IMR-90 (cell line): Measurements from ENCODE around the gene GADD45A.

ENCODE experiments used
- CEBPB ChIP-seq: IDR thresholded peaks from 2 replicates; pipeline ENCODE4 v1.6.1; 2012; ENCODE audit warnings: low read depth, low read length, improper control_type of control experiment
- MAZ ChIP-seq: IDR thresholded peaks from 2 replicates; pipeline ENCODE4 v1.6.1; 2012; ENCODE audit warnings: low read depth, mild to moderate bottlenecking, low read length, improper control_type of control experiment, moderate library complexity, borderline replicate concordance
- NFE2L2 ChIP-seq: fragments of 150-350 bp; IDR thresholded peaks from 2 replicates; pipeline ENCODE4 v1.6.1; 2016; ENCODE audit warnings: low read depth, mild to moderate bottlenecking, low read length
- POLR2A ChIP-seq: IDR thresholded peaks from 2 replicates; pipeline ENCODE4 v1.6.1; 2012; ENCODE audit warnings: mild to moderate bottlenecking, low read depth, low read length
- RAD21 ChIP-seq: IDR thresholded peaks from 2 replicates; pipeline ENCODE4 v1.6.1; 2012; ENCODE audit warnings: low read length, improper control_type of control experiment
- RFX5 ChIP-seq: IDR thresholded peaks from 2 replicates; pipeline ENCODE4 v1.8.0; 2012; ENCODE audit warnings: low read depth, mild to moderate bottlenecking, low read length, moderate library complexity
- SMC3 ChIP-seq: fragments of 150-350 bp; IDR thresholded peaks from 2 replicates; pipeline ENCODE4 v1.6.1; 2016; ENCODE audit warnings: low read depth, mild to moderate bottlenecking, antibody characterized with exemption, low read length, moderate library complexity
- TF ChIP-seq, protein P1 (sequence below): conservative IDR thresholded peaks from 2 replicates; pipeline ENCODE4 v1.5.1; 2012; ENCODE audit warnings: mild to moderate bottlenecking, low read depth, low read length, improper control_type of control experiment

DNA sequence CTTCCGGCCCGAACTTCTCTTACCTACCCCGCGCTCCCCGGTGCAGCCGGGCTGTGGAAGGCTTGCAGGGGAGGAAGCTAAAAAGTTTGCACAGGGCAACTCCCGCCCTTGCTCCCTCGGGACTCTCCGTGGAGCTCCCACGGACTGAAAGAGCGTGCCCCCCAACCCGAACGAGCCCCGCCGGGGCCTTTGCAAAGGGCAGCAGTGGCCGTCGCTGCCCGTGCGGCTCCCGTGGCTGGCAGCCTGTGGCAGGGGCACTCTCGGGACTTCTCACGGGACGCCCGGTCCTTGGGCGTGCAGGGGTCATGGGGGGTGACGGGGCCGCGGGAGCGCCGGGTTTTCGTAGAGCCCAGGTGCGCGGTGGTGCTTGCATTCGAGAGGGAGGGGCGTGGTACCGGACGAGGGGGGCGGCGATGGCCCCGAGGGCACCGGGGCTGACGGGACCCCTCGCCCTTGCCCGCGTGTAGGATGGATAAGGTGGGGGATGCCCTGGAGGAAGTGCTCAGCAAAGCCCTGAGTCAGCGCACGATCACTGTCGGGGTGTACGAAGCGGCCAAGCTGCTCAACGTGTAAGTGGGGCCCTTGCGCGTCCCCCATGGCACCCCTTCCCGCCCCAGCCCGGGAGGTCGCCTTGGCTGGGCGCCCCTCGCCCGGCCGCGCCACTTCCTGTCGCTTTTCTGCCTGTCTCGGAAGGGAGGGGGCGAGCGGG lies 711 bp downstream of the GADD45A start:
- TF ChIP-seq, protein P1, sequence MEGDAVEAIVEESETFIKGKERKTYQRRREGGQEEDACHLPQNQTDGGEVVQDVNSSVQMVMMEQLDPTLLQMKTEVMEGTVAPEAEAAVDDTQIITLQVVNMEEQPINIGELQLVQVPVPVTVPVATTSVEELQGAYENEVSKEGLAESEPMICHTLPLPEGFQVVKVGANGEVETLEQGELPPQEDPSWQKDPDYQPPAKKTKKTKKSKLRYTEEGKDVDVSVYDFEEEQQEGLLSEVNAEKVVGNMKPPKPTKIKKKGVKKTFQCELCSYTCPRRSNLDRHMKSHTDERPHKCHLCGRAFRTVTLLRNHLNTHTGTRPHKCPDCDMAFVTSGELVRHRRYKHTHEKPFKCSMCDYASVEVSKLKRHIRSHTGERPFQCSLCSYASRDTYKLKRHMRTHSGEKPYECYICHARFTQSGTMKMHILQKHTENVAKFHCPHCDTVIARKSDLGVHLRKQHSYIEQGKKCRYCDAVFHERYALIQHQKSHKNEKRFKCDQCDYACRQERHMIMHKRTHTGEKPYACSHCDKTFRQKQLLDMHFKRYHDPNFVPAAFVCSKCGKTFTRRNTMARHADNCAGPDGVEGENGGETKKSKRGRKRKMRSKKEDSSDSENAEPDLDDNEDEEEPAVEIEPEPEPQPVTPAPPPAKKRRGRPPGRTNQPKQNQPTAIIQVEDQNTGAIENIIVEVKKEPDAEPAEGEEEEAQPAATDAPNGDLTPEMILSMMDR: no peak
- TF ChIP-seq MAZ (no peak), POLR2A (no peak), RAD21 (no peak), CEBPB (no peak), NFE2L2 (no peak), RFX5 (no peak), SMC3 (no peak)
